GM04504 (cell line): ENCODE measurements around the gene PLEKHM2.

Source experiments
- DNase-seq: peaks from one replicate; pipeline ENCODE4 v3.0.0-alpha.2; 2012; ENCODE audit warnings: low read depth

PLEKHM2 gene

DNA sequence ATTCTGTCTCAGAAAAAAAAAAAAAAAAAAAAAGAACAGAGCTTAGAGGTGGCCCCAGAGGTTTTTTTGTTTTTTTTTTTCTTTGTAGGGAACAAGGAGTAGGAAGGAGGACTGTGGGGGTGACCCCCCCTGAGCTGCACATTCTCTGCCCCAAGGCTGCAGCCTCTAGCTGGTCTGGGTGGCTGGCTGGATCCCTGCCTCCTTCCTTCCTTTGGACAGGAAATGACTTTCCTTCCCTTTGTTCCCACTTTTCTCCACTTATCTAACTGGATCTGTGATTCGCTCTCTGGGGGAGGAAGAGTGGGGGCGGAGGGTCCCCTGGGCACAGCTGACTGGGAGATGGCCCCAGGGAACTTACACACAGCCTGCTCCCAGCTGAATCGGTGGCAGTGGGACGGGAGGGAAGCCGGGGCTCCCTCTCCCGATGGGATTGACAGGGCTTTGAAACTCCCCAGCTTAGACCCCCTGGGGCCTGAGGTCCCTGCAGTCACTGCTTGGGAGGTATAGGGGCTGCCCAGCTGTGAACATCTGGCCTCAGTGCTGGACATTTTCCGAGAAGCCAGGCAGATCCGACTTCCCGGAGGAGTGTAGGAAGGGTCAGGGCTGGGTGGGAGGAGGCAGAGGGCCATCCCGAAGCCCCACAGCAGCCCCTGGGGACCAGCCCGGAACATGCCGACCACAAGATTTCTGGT lies 76.5 kb downstream of the PLEKHM2 start:
- peak; percentile 42 for DNase-seq

DNA sequence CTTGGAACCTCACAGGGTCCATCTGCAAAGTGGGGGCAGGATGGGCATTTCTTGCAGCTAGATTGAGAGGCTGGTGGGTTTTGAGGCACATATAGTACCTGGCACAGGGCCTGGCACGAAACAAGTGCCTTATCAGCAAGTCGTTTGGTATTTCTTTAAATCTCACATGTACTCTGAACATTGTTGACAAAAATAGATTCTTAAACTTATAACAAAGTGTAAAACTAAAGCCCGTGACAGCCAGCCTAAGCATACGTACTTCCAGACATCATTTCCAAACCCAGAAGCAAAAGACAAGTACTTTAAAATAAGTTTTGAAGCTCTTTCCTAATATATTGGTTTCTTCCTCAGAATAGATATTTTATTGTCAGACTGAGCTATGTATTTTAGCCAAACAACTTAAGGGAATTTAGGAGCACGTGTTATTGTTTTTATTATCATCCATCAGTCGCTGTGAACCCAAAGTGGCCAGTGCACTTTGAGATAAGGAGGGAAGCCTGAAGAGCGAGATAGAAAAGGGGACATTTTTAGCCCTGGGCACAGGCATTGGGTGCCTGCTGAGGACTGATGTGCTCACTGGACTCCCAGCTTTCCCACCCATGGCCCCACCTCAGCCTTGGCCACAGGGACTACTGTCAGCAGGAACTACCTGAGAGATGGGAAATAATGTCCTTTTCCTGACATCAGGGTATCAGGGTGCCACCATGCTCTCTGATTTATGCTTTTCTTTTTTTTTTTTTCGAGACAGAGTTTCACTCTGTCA lies 77.4 kb downstream of the PLEKHM2 start:
- no peak for DNase-seq

GRCh38 chr1:15762546-15762945 lies 78.4 kb downstream of the PLEKHM2 start:
- no peak for DNase-seq

GRCh38 chr1:15764269-15764764 lies 80.2 kb downstream of the PLEKHM2 start:
- no peak for DNase-seq

GRCh38 chr1:15764890-15765289 lies 80.8 kb downstream of the PLEKHM2 start:
- no peak for DNase-seq

DNA sequence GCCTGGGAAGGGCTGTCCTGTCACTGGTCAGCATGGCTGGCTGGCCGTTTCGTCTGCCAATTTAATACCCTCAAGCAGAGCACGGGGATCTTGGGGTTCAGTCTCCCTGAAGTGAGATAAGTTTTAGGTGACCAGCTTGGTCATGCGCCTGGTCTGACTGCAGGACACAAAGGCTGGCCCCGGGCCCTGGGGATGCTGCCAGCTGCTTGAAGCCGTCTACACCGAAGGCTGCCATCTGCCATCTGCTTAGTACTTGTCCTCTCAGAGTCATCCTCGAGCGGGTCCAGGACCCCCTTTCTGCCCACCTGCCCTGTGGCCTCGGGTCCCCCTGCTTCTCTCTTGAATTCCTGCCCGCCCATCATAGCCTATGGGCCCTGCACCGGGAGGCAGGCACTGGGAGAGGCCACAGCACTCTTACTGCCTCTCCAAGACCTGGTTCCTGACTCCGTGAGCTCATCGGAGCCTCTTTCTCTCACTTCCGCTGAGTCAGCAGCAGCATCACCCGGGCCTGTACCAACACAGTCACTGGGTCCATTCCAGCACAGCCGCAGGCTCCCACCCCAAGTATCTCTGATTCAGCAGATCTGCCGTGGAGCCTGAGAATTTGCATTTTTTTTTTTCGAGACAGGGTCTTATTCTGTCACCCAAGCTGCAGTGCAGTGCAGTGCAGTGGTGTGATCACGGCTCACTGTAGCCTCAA lies 81.5 kb downstream of the PLEKHM2 start:
- DNase-seq: no peak

- DNase-seq: no peak
These were observed 83.8 kb downstream of the PLEKHM2 start for GRCh38 chr1:15767941-15768340.

DNA sequence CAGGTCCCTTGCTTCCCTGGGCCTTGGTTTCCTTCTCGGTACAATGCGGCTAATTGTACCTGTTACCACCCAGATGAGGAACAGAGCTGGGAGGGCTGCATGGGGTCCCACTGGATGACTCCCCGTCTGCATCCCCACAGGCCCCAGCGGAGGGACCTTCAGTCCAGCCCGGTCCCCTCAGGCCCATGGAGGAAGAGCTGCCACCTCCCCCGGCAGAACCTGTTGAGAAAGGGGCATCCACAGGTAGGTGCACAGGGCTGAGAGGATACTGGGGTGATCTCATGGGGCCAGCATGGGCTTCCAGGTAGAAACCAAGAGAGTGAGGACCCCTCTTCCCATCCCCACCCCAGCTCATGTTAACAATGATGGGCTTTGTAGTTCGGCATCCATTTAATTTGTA lies 84.3 kb downstream of the PLEKHM2 start:
- no peak for DNase-seq

DNA sequence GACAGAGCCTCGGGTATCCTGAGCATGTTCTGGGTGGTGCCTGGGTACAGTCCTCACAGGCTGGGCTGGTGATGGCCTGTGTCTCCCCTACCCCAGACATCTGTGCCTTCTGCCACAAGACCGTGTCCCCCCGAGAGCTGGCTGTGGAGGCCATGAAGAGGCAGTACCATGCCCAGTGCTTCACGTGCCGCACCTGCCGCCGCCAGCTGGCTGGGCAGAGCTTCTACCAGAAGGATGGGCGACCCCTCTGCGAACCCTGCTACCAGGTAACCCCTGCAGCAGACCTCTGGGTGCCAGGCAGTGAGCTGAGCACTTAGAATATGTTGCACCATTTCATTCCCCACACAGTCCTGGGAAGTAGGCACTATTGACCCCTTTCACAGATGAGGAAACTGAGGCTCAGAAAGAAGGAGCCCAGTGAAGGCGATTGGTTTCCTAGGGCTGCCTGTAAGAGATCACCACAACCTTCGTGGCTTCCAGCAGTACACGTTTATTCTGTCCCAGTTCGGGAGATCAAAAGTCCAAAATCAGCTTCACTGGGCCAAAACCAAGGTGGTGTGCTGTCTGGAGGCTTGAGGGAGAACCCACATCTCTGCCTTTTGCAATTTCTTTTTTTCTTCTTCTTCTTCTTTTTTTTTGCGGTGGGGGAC lies 86.3 kb downstream of the PLEKHM2 start:
- DNase-seq: no peak

GRCh38 chr1:15771836-15772515 lies 87.9 kb downstream of the PLEKHM2 start:
- no peak for DNase-seq

DNA sequence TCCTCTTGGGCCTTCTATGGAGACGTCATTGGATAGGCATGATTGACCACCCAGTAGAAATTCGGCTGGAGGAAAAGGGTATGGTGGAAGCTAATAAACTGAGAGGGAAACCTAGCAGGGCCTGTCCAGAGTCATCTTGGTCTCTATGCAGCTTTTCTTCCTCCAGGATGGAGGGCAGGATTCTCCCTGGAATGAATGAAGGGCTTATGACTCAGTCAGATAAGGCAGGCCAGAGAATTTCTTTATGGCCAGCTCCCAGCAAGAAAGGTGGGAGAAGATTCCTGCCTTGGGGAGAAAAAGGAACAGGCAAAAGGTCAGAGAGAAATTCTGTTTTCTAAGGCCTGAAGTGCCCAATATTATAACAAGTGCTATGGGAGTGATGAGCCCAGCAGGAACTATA lies 91.6 kb downstream of the PLEKHM2 start:
- DNase-seq: no peak

DNA sequence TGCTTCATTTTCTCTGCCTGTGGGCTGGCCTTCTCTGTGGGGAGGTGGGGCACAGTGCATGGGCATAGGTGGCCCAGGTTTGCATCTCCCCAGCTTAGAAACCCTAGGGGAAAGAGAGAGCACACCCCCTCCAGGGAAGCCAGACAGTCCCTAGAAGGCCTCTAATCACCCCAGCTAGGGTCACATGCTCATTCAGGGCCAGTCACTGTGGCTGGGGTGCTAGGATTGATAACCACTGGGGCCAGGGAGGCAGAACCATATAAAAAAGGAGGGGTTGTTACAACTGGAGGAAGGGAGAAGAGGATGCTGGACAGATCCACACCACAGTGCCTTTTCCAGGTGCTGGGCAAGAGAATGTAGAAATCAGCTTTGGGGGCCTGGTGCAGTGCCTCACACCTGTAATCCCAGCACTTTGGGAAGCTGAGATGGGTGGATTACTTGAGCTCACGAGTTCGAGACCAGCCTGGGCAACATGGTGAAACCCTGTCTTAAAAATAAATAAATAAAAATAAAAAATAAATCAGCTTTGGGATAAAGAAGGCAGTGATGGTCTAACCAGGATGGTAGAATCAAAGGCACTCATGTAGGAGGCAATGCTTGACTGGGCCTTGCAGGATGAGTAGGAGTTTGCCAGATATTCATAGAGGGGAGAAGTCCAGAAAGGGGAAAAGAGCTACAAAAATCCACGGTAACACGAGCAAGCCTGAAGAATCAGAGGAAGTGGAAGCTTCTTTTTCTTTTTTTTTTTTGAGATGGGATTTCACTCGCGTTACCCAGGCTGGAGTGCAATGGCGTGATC lies 94.0 kb downstream of the PLEKHM2 start:
- no peak for DNase-seq
